HG03575 (cell line): ENCODE results near the gene CCDC157.

Experiments used
- ATAC-seq: cut with Tn5 transposase; IDR thresholded peaks from one replicate; pipeline ENCODE4 v1.9.1; 2021; ENCODE audit not compliant: unreplicated experiment, insufficient number of reproducible peaks, low FRiP score; ENCODE audit errors: extremely low read depth

The CCDC157 gene

GRCh38 chr22:30347255-30347892 lies 9.4 kb upstream of the CCDC157 start:
- ATAC-seq: no peak

GRCh38 chr22:30348404-30348803 lies 8.4 kb upstream of the CCDC157 start:
- no peak for ATAC-seq

- ATAC-seq: no peak
These were observed 8.0 kb upstream of the CCDC157 start for GRCh38 chr22:30348809-30349208.

GRCh38 chr22:30351226-30351625 lies 5.6 kb upstream of the CCDC157 start:
- ATAC-seq: no peak

- ATAC-seq: no peak
These were observed 2.2 kb upstream of the CCDC157 start for GRCh38 chr22:30354644-30355043.

GRCh38 chr22:30357236-30357570 lies 396 bp downstream of the CCDC157 start:
- ATAC-seq: no peak

GRCh38 chr22:30357650-30358215 lies 926 bp downstream of the CCDC157 start:
- ATAC-seq: no peak

- no peak for ATAC-seq
These were observed 1.7 kb downstream of the CCDC157 start for GRCh38 chr22:30358541-30358940.

GRCh38 chr22:30361916-30362650 lies 5.3 kb downstream of the CCDC157 start:
- no peak for ATAC-seq

GRCh38 chr22:30362651-30363281 lies 6.0 kb downstream of the CCDC157 start:
- ATAC-seq: no peak

- ATAC-seq: no peak
These were observed 9.1 kb downstream of the CCDC157 start for GRCh38 chr22:30365891-30366290.

- no peak for ATAC-seq
These were observed 11.6 kb downstream of the CCDC157 start for GRCh38 chr22:30368420-30368819.

GRCh38 chr22:30370641-30371230 lies 13.9 kb downstream of the CCDC157 start:
- no peak for ATAC-seq

GRCh38 chr22:30371321-30371720 lies 14.5 kb downstream of the CCDC157 start:
- ATAC-seq: no peak

GRCh38 chr22:30371981-30372380 lies 15.2 kb downstream of the CCDC157 start:
- no peak for ATAC-seq

GRCh38 chr22:30372915-30373314 lies 16.1 kb downstream of the CCDC157 start:
- ATAC-seq: no peak

- ATAC-seq: no peak
These were observed 16.8 kb downstream of the CCDC157 start for GRCh38 chr22:30373331-30374325.

- no peak for ATAC-seq
These were observed 18.6 kb downstream of the CCDC157 start for GRCh38 chr22:30375312-30375849.
